Stimulated activated CD8-positive, alpha-beta memory T cell treated with anti-CD3 and anti-CD28 coated beads, Interleukin-15, amount 100 ng/mL, for 48 hours (primary cell): ENCODE results near the gene AFG3L2.

ENCODE experiments used
- DNase-seq, 2 donors: peaks; one replicate each; pipeline ENCODE4 v3.0.0-alpha.2; 2020; ENCODE audit warnings: low read depth in 2 of 2

The AFG3L2 gene

GRCh38 chr18:12325726-12326245 lies 51.2 kb downstream of the AFG3L2 start:
- DNase-seq: no peak

- no peak for DNase-seq
These were observed 51.9 kb downstream of the AFG3L2 start for GRCh38 chr18:12324991-12325725.

- DNase-seq: no peak
These were observed 55.7 kb downstream of the AFG3L2 start for GRCh38 chr18:12321333-12321732.

- no peak for DNase-seq
These were observed 58.2 kb downstream of the AFG3L2 start for GRCh38 chr18:12318857-12319256.

GRCh38 chr18:12318334-12318697 lies 58.7 kb downstream of the AFG3L2 start:
- DNase-seq: no peak

- DNase-seq: no peak
These were observed 59.2 kb downstream of the AFG3L2 start for GRCh38 chr18:12317664-12318333.

- no peak for DNase-seq
These were observed 61.1 kb downstream of the AFG3L2 start for GRCh38 chr18:12315911-12316310.

- no peak for DNase-seq
These were observed 61.5 kb downstream of the AFG3L2 start for GRCh38 chr18:12315490-12315889.

- no peak for DNase-seq
These were observed 62.3 kb downstream of the AFG3L2 start for GRCh38 chr18:12314591-12315305.

GRCh38 chr18:12313530-12314245 lies 63.3 kb downstream of the AFG3L2 start:
- no peak for DNase-seq

- DNase-seq: no peak
These were observed 64.1 kb downstream of the AFG3L2 start for GRCh38 chr18:12312976-12313375.

- DNase-seq: no peak
These were observed 66.3 kb downstream of the AFG3L2 start for GRCh38 chr18:12310762-12311161.

GRCh38 chr18:12309683-12310198 lies 67.3 kb downstream of the AFG3L2 start:
- DNase-seq: no peak

- DNase-seq: peak in 1 of 2 donors; percentile 22
These were observed 68.5 kb downstream of the AFG3L2 start for GRCh38 chr18:12308386-12309100.

GRCh38 chr18:12307701-12308385 lies 69.2 kb downstream of the AFG3L2 start, which contains the start of gene TUBB6:
TSS of gene TUBB6 (plus strand) at chr18:12308241. CDS start at chr18:12308293, 52 bp downstream.
- peak; percentile 27 to 35 for DNase-seq

- DNase-seq: no peak
These were observed 70.0 kb downstream of the AFG3L2 start for GRCh38 chr18:12306752-12307700.

GRCh38 chr18:12305930-12306629 lies 70.9 kb downstream of the AFG3L2 start:
- no peak for DNase-seq

- DNase-seq: no peak
These were observed 71.8 kb downstream of the AFG3L2 start for GRCh38 chr18:12305211-12305610.
